Measurements from ENCODE around the gene ARL4A. TPM values are rescaled to one million over a fixed set of nuclear protein-coding genes. Genes with fewer than 3 reads are reported as not detected.

ARL4A gene
- total RNA-seq, 4 donors from 2014 or later: 38.5 to 89.7 (median 72.7) TPM

GRCh38 chr7:12738665-12739064 lies 51.2 kb downstream of the ARL4A start:
- TF ChIP-seq POLR2A (IDR thresholded peaks at IDR 0.05) (no peak), CTCF (IDR thresholded peaks at IDR 0.05) (no peak)
- H3K27ac ChIP-seq: no peak overlapping the region
- no peaks in the 10 kb centered on the region for H3K36me3 ChIP-seq
- no peak overlapping the region for H3K4me3 ChIP-seq
- intact Hi-C loops (cut with DNase I; ENCODE audit: low total_unique reads): no loop called here
- DNase-seq: no peak
- H3K4me1 ChIP-seq: no peaks in the 10 kb centered on the region
- H3K27me3 ChIP-seq: no peaks in the 10 kb centered on the region
- H3K9me3 ChIP-seq: no peaks in the 10 kb centered on the region

Small RNA genes lying within 50 kb of the gene (small RNA-seq; reads per million reads assigned to genes)
- gene RF00264: not detected

Other genes starting within 250 kb of the ARL4A start
- 1 to 10 TPM in 3 of 4 donors, under 1 TPM in 1; under 0.01 to 6.5 (median 2.4) TPM for gene SCIN, start 116.9 kb upstream of the ARL4A start, total RNA-seq